Activated CD8-positive, alpha-beta T cell treated with anti-CD3 and anti-CD28 coated beads for 36 hours (primary cell): ENCODE data around the gene INPP4B. TPM values are rescaled to one million over a fixed set of nuclear protein-coding genes. Genes with fewer than 3 reads are reported as not detected.
A peak's percentile ranks its signal among the peaks of the same experiment; 100 is the strongest.

Experiments used
- ATAC-seq: fragments of 200-7000 bp; cut with Tn5 transposase; one replicate; pipeline ENCODE4 v1.10.0; 2021; ENCODE audit warnings: mild to moderate bottlenecking, moderate library complexity
- CTCF ChIA-PET: fragments of 350-600 bp; sonication (Branson Sonifier 250); formaldehyde crosslinking; loops from one replicate; lab custom pipeline; 2021; ENCODE audit warnings: antibody characterized with exemption; lab: Charles Lee
- POLR2A ChIA-PET: fragments of 350-600 bp; sonication (Branson Sonifier 250); formaldehyde crosslinking; loops from one replicate; lab custom pipeline; 2021; ENCODE audit warnings: antibody characterized with exemption; lab: Charles Lee
- DNase-seq: peaks from one replicate; pipeline ENCODE4 v3.0.0-alpha.2; 2020
- H3K27ac Mint-ChIP-seq: one replicate; pipeline ENCODE4 v1.8.0; 2021; ENCODE audit warnings: mild to moderate bottlenecking, mixed read lengths
- H3K27me3 Mint-ChIP-seq: one replicate; pipeline ENCODE4 v1.8.0; 2021; ENCODE audit warnings: mixed read lengths
- H3K36me3 Mint-ChIP-seq: one replicate; pipeline ENCODE4 v1.8.0; 2021; ENCODE audit warnings: low read depth, mixed read lengths
- H3K4me1 Mint-ChIP-seq: one replicate; pipeline ENCODE4 v1.8.0; 2021; ENCODE audit warnings: low read depth, mixed read lengths
- H3K4me3 Mint-ChIP-seq: one replicate; pipeline ENCODE4 v1.8.0; 2021; ENCODE audit warnings: mild to moderate bottlenecking, moderate library complexity, mixed read lengths
- H3K9me3 Mint-ChIP-seq: one replicate; pipeline ENCODE4 v1.8.0; 2021; ENCODE audit warnings: mixed read lengths
- intact Hi-C: fragments of 100-400 bp; cut with micrococcal nuclease; formaldehyde crosslinking; loops from one replicate; pipeline ENCODE4 v1.10.0; 2022
- total RNA-seq, 2 experiments: library from RNA; stranded (reverse); gene quantifications; one replicate each; pipeline ENCODE4 v1.2.3, GENCODE V29; 2021
- TF ChIP-seq, protein P1 (sequence below): fragments of 200-600 bp; IDR thresholded peaks from one replicate; pipeline ENCODE4 v1.8.0; 2022; ENCODE audit warnings: antibody characterized with exemption, mild to moderate bottlenecking

INPP4B gene
- total RNA-seq, 2 experiments from 2014 or later = 46.1 to 46.9 TPM

DNA sequence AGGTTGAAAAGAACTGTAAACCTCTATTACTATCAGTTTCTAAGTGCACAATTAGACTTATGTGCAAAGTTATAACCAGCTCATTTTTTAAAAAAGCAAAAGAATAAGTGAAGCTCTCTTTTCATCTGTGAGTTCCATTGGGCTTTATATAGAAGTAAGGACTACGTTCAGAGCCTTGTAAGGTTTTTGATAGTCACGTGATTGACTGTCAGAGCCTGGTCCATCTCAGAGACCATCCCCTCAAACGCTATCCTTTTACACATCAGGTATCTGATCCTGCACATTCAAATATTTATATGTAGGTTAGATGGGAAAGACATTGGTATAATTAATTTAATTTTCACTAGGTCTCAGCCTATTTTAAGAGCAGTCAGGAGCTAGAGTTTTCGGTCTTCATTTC, 279.3 kb downstream of the INPP4B start:
- ATAC-seq (peak; percentile 34), DNase-seq (no peak)
- TF ChIP-seq, protein P1, sequence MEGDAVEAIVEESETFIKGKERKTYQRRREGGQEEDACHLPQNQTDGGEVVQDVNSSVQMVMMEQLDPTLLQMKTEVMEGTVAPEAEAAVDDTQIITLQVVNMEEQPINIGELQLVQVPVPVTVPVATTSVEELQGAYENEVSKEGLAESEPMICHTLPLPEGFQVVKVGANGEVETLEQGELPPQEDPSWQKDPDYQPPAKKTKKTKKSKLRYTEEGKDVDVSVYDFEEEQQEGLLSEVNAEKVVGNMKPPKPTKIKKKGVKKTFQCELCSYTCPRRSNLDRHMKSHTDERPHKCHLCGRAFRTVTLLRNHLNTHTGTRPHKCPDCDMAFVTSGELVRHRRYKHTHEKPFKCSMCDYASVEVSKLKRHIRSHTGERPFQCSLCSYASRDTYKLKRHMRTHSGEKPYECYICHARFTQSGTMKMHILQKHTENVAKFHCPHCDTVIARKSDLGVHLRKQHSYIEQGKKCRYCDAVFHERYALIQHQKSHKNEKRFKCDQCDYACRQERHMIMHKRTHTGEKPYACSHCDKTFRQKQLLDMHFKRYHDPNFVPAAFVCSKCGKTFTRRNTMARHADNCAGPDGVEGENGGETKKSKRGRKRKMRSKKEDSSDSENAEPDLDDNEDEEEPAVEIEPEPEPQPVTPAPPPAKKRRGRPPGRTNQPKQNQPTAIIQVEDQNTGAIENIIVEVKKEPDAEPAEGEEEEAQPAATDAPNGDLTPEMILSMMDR = no peak
- Mint-ChIP-seq H3K9me3 (no peaks in the 10 kb centered on the region), H3K27ac (peak overlapping the region; percentile 76), H3K4me3 (peak overlapping the region; percentile 65), H3K27me3 (no peaks in the 10 kb centered on the region), H3K36me3 (no peaks in the 10 kb centered on the region), H3K4me1 (peaks cover 27% of the 10 kb centered on the region)
- POLR2A ChIA-PET = interaction anchor here (0.6 to 2.6 kb wide), 3 partner anchors 10 to 160 kb away, joined by 3 to 13 read pairs (median 4); no protein-coding TSS in a partner anchor
- CTCF ChIA-PET = interaction anchor here (0.6 to 2.0 kb wide), 6 partner anchors 10 to 215 kb away, joined by 4 to 9 read pairs (median 6); no protein-coding TSS in a partner anchor
- intact Hi-C loops = loop anchor here (5.0 kb wide), 1 partner anchor 159 kb away; no protein-coding TSS in a partner anchor

GRCh38 chr4:142566243-142566642, 279.9 kb downstream of the INPP4B start:
- H3K27ac Mint-ChIP-seq = peak overlapping the region; percentile 76
- CTCF ChIA-PET = interaction anchor here (0.6 to 2.0 kb wide), 4 partner anchors 9 to 212 kb away, joined by 4 to 9 read pairs (median 7); no protein-coding TSS in a partner anchor
- no peaks in the 10 kb centered on the region for H3K27me3 Mint-ChIP-seq
- TF ChIP-seq, protein P1 = no peak
- intact Hi-C loops = loop anchor here (5.0 kb wide), 1 partner anchor 159 kb away; no protein-coding TSS in a partner anchor
- DNase-seq = no peak
- no peak for ATAC-seq
- peaks cover 27% of the 10 kb centered on the region for H3K4me1 Mint-ChIP-seq
- H3K4me3 Mint-ChIP-seq = peak overlapping the region; percentile 65
- H3K36me3 Mint-ChIP-seq = no peaks in the 10 kb centered on the region
- H3K9me3 Mint-ChIP-seq = no peaks in the 10 kb centered on the region
- POLR2A ChIA-PET = interaction anchor here (0.6 to 2.6 kb wide), 2 partner anchors 54 to 160 kb away, joined by 3 to 13 read pairs; no protein-coding TSS in a partner anchor

DNA sequence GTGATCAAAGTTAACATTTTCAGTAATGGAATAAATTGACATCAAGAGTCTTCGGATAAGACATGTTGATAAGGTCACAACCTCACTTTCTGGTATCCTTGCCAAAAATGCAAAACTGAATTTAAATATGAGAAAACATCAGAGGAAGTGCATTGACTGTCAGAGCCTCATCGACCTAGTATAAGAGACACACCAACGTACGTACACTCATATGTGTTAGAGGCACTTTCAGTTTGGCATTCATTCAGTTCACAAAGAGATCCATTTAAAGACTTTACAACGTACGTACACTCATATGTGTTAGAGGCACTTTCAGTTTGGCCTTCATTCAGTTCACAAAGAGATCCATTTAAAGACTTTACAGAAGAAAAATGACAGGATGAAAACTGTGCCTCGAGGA, 280.3 kb downstream of the INPP4B start:
- ChIA-PET CTCF (interaction anchor here (1.9 kb wide), 1 partner anchor 9 kb away, joined by 6 read pairs; no protein-coding TSS in a partner anchor), POLR2A (interaction anchor here (2.6 kb wide), 1 partner anchor 159 kb away, joined by 13 read pairs; no protein-coding TSS in a partner anchor)
- TF ChIP-seq, protein P1 = no peak
- H3K27me3 Mint-ChIP-seq = no peaks in the 10 kb centered on the region
- peak overlapping the region; percentile 65 for H3K4me3 Mint-ChIP-seq
- H3K36me3 Mint-ChIP-seq = no peaks in the 10 kb centered on the region
- peak overlapping the region; percentile 76 for H3K27ac Mint-ChIP-seq
- intact Hi-C loops = loop anchor here (5.0 kb wide), 1 partner anchor 158 kb away; no protein-coding TSS in a partner anchor
- peak; percentile 77 for ATAC-seq
- H3K4me1 Mint-ChIP-seq = peaks cover 27% of the 10 kb centered on the region
- DNase-seq = no peak
- H3K9me3 Mint-ChIP-seq = no peaks in the 10 kb centered on the region

- DNase-seq (no peak), ATAC-seq (no peak)
- Mint-ChIP-seq H3K27me3 (no peaks in the 10 kb centered on the region), H3K27ac (no peak overlapping the region), H3K36me3 (no peaks in the 10 kb centered on the region), H3K9me3 (no peaks in the 10 kb centered on the region), H3K4me3 (no peak overlapping the region), H3K4me1 (peaks cover 25% of the 10 kb centered on the region)
- ChIA-PET CTCF (interaction anchor here (1.3 kb wide), 1 partner anchor 211 kb away, joined by 4 read pairs; no protein-coding TSS in a partner anchor), POLR2A (no interaction called here)
- TF ChIP-seq, protein P1 = no peak
- intact Hi-C loops = no loop called here
Observed at GRCh38 chr4:142563682-142564291, 282.3 kb downstream of the INPP4B start.

DNA sequence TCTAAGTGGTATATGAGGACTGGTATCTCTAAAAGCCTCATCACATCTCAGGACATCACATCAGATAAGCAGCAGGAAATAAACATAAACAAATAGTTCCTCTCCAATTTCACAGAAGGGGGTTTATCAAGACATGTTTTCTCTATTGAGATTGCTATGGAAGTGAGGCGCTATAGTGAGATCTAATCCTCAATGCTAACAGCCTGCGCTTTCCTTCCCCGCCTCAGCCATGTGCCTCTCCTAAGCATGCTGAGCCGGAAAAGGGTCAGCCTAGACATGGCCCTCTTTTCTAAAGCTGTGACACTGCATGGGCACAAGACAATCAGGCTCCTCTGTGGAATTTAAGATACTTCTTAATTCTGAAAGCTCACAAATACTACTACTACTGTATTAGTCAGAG, 286.1 kb downstream of the INPP4B start:
- TF ChIP-seq, protein P1 = no peak
- no peak overlapping the region for H3K4me3 Mint-ChIP-seq
- no peaks in the 10 kb centered on the region for H3K36me3 Mint-ChIP-seq
- H3K4me1 Mint-ChIP-seq = peaks cover 32% of the 10 kb centered on the region
- no peak for DNase-seq
- no peaks in the 10 kb centered on the region for H3K27me3 Mint-ChIP-seq
- no peak overlapping the region for H3K27ac Mint-ChIP-seq
- intact Hi-C loops = loop anchor here (10.0 kb wide), 2 partner anchors 155 to 435 kb away; no protein-coding TSS in a partner anchor
- CTCF ChIA-PET = no interaction called here
- POLR2A ChIA-PET = no interaction called here
- ATAC-seq = no peak
- no peaks in the 10 kb centered on the region for H3K9me3 Mint-ChIP-seq
